CD4-positive, alpha-beta T cell treated with Interleukin-4 for 4 hours (primary cell): ENCODE data around the gene FLT3.
"Not testable (repeated sequence)": the region's sequence is repeated elsewhere in the genome, so short reads cannot be mapped to it uniquely, and the experiment has no call there.

Experiments
- DNase-seq: peaks from one replicate; pipeline ENCODE4 v3.0.0-alpha.2; 2020

Gene FLT3

GRCh38 chr13:28100150-28101121 is at the start of gene FLT3:
FLT3 (minus strand) TSS chr13:28100576; CDS start chr13:28100510, 66 bp downstream.
- peak; percentile 5 for DNase-seq

- no peak for DNase-seq
These were observed 47.1 kb upstream of the FLT3 start for GRCh38 chr13:28147495-28147894.

GRCh38 chr13:28145049-28145448 is 44.7 kb upstream of the FLT3 start:
- DNase-seq, result no peak

GRCh38 chr13:28141542-28141941 is 41.2 kb upstream of the FLT3 start:
- not testable (repeated sequence) for DNase-seq

DNA sequence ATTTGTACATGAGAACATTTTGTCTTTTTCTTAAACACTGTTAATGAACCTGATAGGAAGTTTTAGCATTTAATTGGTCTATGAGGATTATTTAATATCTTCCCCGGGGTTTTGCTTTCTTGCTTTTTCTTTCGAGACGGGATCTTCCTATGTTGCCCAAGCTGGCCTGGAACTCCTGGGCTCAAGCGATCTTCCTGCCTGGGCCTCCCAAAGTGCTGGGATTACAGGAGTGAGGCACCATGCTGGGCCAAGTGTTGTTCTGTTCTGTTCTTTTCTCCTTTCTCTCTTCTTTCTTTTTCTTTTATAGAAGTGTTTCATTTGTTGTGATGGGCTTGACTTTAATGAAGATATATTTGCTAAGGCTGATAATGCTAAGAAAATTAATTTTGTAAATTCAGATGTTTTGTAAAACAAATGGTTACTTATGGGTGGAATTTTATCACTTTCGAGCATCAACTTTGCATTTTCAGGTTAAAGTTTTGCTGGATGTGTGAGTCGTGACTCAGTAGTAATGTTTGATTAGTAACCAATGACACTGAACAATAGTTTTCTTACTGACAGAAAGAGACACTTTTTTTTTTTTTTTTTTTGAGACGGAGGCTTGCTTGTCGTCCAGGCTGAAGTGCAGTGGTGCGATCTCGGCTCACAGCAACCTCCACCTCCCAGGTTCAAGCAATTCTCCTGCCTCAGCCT is 40.2 kb upstream of the FLT3 start:
- DNase-seq, result no peak

GRCh38 chr13:28138756-28139470 is 38.5 kb upstream of the FLT3 start:
- DNase-seq, result peak; percentile 92

GRCh38 chr13:28138012-28138755 is 37.8 kb upstream of the FLT3 start, which contains the start of gene PAN3:
PAN3 (plus strand) TSS chr13:28138545; CDS start chr13:28138658, 113 bp downstream.
- DNase-seq, result peak; percentile 93

GRCh38 chr13:28137596-28137995 is 37.2 kb upstream of the FLT3 start:
- DNase-seq, result no peak

GRCh38 chr13:28136916-28137315 is 36.5 kb upstream of the FLT3 start:
- DNase-seq, result peak; percentile 32

DNA sequence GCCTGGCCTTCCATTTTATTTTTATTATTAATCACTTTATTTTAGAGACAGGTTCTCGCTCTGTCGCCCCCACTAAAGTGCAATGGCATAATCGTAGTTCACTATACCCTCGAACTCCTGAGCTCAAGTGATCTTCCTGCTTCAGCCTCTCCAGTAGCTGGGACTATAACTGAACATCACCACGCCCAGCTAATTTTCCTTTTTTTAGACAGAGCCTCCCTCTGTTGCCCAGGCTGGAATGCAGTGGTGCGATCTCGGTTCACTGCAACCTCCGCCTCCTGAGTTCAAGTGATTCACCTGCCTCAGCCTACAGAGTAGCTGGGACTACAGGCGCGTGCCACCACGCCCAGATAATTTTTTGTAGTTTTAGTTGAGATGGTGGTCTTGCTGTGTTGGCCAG is 31.3 kb upstream of the FLT3 start:
- DNase-seq, result no peak

DNA sequence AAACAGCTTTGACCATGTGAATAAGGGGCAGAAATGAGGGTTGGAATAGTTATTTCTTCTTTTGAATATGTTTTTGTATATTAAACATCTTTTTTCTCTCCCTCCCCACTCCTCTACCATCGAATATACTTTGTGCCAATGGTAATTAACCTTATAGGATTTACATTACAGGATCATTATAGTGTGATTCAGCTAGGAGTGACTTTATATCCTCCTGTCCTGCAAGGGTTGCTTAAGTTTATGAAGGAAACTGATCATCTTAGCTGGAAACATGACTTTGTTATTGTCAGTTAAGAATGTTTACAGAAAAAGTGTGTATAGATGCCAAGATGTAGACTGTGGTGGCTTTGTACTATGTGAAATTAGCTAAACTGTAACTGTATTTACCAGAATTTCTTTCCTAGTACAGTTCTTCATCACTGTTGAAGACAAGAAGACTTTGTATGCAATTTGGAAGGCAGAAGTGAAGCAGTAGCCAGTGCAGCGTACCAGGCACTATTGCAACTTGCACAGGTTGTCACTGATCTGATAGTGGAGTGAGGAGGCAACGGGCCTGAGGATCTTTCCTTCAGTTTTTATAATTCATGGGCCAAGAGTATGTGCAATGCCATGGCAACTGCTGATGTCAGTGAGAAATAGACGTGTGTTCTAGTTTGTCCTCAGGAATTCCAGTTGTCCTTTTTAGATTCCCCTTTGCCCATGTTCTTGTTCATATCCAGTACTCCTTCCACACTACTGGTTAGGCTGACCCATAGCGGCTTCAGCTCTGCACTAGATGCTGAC is 29.7 kb upstream of the FLT3 start:
- DNase-seq, result no peak

- DNase-seq, result no peak
These were observed 28.6 kb upstream of the FLT3 start for GRCh38 chr13:28128926-28129325.

DNA sequence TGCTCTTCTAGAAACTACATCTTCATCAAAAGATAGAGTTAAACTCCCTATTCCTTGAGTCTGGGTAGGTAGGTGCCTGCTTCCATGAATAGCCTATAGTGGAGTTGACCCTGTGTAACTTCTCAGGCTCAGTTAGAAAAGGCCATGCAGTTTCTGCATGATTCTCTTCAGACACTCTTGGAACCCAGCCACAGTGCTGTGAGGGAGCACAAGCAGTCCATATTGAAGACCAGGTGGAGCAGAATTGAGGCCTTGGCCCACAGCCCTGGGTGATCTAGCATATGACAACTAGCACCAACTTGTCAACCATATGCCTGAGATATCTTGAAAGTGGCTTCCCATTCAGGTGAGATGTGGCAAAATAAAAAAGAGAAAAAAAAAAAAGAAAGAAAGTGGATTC is 27.7 kb upstream of the FLT3 start:
- no peak for DNase-seq

DNA sequence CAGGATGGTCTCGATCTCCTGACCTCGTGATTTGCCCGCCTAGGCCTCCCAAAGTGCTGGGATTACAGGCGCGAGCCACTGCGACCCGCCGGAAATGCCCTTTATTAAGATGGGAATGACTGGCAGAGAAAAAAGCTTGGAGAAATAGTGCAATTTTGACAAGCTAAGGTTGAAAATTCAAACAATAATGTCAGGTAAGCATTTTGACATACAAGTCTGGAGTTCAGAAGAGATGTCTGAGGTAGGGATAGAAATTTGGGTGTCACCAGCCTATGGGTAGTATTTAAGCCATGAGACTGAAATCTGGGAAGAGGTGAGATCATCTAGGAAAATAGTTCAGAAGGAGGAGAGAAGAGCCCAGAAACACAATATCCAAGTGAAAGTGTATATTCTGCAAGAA is 20.8 kb upstream of the FLT3 start:
- DNase-seq, result no peak

DNA sequence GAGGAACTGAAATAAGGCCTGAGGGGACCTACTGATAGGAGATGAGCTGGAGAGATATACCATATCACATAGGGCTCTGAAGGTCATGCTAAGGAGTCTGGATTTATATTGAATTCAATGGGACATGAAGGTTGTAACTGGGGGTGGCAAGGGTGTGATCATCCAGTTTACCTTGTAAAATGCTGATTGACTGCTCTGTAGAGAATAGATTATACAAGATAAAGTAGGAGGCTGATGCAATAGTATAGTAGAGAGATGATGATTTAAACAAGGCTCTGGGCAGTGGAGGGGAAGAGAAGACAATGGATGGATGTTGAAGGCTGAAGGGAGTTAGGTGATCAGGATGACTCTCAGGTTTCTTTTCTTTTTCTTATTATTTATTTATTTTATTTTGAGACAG is 19.9 kb upstream of the FLT3 start:
- no peak for DNase-seq

DNA sequence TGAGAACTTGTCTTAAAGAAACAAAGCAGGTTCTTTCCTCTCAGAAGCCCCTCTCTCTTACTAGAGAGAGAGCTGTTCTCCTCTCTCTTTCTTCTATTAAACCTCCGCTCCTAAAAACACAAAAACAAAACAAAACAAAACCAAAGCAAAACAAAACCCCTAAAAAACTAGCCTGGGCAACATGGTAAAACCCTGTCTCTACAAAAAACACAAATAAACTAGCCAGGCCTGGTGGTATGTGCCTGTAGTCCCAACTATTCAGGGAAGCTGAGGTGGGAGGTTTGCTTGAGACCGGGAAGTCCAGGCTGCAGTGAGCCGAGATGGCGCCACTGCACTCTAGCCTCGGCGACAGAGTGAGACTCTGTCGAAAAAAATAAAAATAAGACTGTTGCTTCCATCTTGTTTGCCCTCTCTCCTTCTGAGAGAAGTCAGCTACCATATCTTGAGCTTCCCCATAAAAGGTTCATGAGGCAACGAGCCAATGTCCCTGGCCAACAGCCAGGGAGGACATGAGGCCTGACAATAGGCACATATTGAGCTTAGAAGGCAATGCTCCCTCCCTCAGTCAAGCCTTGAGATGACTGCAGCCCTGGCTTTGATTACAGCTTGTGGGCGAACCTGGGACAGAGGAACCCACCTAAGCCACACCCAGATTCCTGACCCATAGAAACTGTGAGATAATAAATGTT is 17.5 kb upstream of the FLT3 start:
- DNase-seq, result no peak

DNA sequence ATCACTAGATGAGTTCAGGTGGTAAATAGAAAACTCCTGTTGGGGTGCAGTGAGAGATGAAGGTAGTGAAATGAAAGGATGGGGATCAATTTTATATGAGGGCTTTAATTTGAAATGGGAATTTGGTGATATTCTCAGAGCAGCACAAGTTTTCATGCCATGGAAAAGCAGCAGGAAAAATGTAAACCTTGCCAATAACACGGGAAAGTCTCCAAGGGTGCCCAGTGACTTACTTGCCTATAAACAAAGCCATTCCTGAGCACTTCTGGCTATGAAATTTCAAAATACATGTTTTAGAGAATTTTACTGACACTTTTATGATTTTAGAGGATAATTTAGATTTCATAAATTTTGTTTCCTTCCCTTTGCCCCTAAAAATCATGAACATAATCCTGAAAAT is 16.4 kb upstream of the FLT3 start:
- DNase-seq, result no peak

DNA sequence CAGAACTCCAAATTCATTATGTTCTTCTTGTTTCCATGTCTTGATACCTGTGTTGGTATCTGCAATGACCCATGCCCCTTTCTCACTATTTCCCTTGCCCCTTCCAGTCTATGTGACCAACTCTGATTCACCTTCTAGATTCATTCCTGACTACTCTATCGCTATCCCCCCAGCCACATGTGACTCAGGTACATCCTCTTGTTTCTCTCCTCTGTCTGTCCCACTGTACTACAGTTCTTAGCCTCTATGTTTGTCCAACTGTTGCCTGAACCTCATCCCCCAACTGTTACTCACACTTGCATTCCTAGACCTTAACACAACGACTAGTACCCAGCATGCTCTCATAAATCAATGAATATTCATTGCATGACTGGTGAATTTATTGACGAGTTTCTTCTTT is 10.0 kb upstream of the FLT3 start:
- DNase-seq, result no peak

- DNase-seq, result no peak
These were observed 6.6 kb upstream of the FLT3 start for GRCh38 chr13:28106976-28107375.

GRCh38 chr13:28101886-28102285 is 1.5 kb upstream of the FLT3 start:
- not testable (repeated sequence) for DNase-seq
